Measurements from ENCODE around the gene YARS1.

DNA sequence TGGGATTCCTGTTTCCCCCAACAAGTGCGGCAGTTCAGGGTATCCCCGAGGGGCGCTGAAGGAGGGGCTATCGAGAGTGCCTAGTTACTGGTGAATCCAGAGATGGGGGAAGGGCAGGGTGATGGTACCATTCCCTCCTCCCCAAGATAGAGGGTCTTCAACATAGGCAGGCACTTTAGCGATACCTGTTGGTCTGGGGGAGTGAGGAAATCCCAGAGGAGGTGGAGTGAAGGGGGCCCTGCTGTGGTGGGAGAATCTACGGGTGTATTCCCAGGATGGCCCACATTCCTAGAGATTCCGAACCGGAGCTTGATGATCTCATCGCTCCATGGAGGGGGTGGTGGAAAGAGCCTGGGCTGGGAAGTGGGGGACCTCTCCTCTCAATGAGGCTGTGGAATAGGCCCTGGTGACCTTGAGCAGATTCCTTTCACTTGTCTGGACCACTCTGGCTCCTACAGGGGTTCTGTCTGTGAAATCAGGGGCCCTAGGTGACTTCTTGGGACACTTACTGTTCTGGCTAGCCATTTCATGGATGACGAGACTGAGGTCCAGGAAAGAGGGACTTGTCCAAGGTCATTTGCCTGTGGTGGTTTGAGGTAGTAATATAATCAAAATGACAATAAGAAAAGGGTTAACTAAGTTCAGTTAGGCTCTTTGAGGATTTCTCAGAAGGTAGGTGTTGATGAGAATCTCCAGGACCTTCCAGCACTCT, 61.9 kb downstream of the YARS1 start:
- TF ChIP-seq, protein P1, sequence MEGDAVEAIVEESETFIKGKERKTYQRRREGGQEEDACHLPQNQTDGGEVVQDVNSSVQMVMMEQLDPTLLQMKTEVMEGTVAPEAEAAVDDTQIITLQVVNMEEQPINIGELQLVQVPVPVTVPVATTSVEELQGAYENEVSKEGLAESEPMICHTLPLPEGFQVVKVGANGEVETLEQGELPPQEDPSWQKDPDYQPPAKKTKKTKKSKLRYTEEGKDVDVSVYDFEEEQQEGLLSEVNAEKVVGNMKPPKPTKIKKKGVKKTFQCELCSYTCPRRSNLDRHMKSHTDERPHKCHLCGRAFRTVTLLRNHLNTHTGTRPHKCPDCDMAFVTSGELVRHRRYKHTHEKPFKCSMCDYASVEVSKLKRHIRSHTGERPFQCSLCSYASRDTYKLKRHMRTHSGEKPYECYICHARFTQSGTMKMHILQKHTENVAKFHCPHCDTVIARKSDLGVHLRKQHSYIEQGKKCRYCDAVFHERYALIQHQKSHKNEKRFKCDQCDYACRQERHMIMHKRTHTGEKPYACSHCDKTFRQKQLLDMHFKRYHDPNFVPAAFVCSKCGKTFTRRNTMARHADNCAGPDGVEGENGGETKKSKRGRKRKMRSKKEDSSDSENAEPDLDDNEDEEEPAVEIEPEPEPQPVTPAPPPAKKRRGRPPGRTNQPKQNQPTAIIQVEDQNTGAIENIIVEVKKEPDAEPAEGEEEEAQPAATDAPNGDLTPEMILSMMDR (IDR thresholded peaks at IDR 0.05): no peak
- no peak for TF ChIP-seq POLR2A (IDR thresholded peaks at IDR 0.05)
- TF ChIP-seq POLR2AphosphoS5 (IDR thresholded peaks at IDR 0.05): no peak

Measured in breast epithelium (tissue), 3 donors.